Esophagus (tissue), 2 donors: Measurements from ENCODE around the gene TRIP13. TPM values are rescaled to one million over a fixed set of nuclear protein-coding genes. Genes with fewer than 3 reads are reported as not detected.
"Not testable (repeated sequence)": the region's sequence is repeated elsewhere in the genome, so short reads cannot be mapped to it uniquely, and the experiment has no call there.

Experiments
- H3K27ac ChIP-seq, 2 donors: one replicate each; pipeline ENCODE4 v1.5.1; 2013; ENCODE audit warnings: low read depth in 2 of 2, mild to moderate bottlenecking in 2 of 2, inconsistent platforms in 1 of 2, low read length in 1 of 2, moderate library complexity in 1 of 2
- H3K27me3 ChIP-seq, 2 donors: one replicate each; pipeline ENCODE4 v1.6.1; 2013; ENCODE audit warnings: low read length in 2 of 2, control low read depth in 1 of 2, mild to moderate bottlenecking in 1 of 2; ENCODE audit not compliant: insufficient read depth in 2 of 2, control insufficient read depth in 1 of 2
- H3K36me3 ChIP-seq, 2 donors: one replicate each; pipeline ENCODE4 v1.6.1; 2013; ENCODE audit warnings: low read length in 1 of 2; ENCODE audit not compliant: control insufficient read depth in 2 of 2, insufficient read depth in 2 of 2
- H3K4me1 ChIP-seq, 2 donors: one replicate each; pipeline ENCODE4 v1.6.1; 2013; ENCODE audit warnings: low read length in 1 of 2; ENCODE audit not compliant: control insufficient read depth in 2 of 2, insufficient read depth in 2 of 2
- H3K4me3 ChIP-seq, 2 donors: one replicate each; pipeline ENCODE4 v1.5.1; 2013; ENCODE audit warnings: low read length in 2 of 2, mild to moderate bottlenecking in 2 of 2, low read depth in 1 of 2, moderate library complexity in 1 of 2
- H3K9me3 ChIP-seq, 2 donors: one replicate each; pipeline ENCODE4 v1.6.1; 2013; ENCODE audit warnings: mild to moderate bottlenecking in 2 of 2, low read depth in 1 of 2, low read length in 1 of 2, moderate library complexity in 1 of 2; ENCODE audit not compliant: control insufficient read depth in 2 of 2, insufficient read depth in 1 of 2
- WGBS, 2 donors: extraction: QIAGEN DNeasy Blood & Tissue Kit; methylation state at CpG; one replicate each; pipeline ENCODE4 v1.1.7; 2013; 5-methylcytosine and 5-hydroxymethylcytosine counted together
- polyA plus RNA-seq, 2 donors: library from polyadenylated mRNA; stranded (reverse); fragments of 200-250 nt; gene quantifications; one replicate each; pipeline ENCODE4 v1.2.3, GENCODE V29; 2013
- donor health status: healthy with polysubstance abuse.
- donor health status: Bipolar disorder and iron deficiency.

Gene TRIP13
- polyA plus RNA-seq, 2 donors = 4.3 to 6.6 TPM

- Histone ChIP-seq H3K27ac (no peak overlapping the region), H3K9me3 (no peaks in the 10 kb centered on the region), H3K4me1 (peaks cover 0 to 2% of the 10 kb centered on the region in 2 donors), H3K27me3 (no peaks in the 10 kb centered on the region), H3K36me3 (no peaks in the 10 kb centered on the region), H3K4me3 (no peak overlapping the region)
- WGBS, 2 donors = 78 to 80% methylated on average over 7 of the region's 7 CpGs
Measured at GRCh38 chr5:939368-939767, 46.7 kb downstream of the TRIP13 start.

GRCh38 chr5:940741-941140 lies 48.1 kb downstream of the TRIP13 start:
- H3K4me3 ChIP-seq, H3K4me1 ChIP-seq, H3K27ac ChIP-seq, H3K36me3 ChIP-seq, H3K9me3 ChIP-seq, H3K27me3 ChIP-seq: not testable (repeated sequence)
- 83 to 89% methylated on average over 2 of the region's 2 CpGs for WGBS, 2 donors

- H3K27ac ChIP-seq = no peak overlapping the region
- H3K27me3 ChIP-seq = no peaks in the 10 kb centered on the region
- H3K4me1 ChIP-seq = peaks cover 0 to 2% of the 10 kb centered on the region in 2 donors
- H3K9me3 ChIP-seq = no peaks in the 10 kb centered on the region
- H3K36me3 ChIP-seq = no peaks in the 10 kb centered on the region
- 82 to 83% methylated on average over 11 of the region's 11 CpGs for WGBS, 2 donors
- H3K4me3 ChIP-seq = no peak overlapping the region
Measured at GRCh38 chr5:943201-943917, 50.7 kb downstream of the TRIP13 start.

GRCh38 chr5:943918-944620 lies 51.4 kb downstream of the TRIP13 start:
- WGBS, 2 donors = 69% methylated on average over 7 of the region's 7 CpGs
- no peak overlapping the region for H3K27ac ChIP-seq
- no peaks in the 10 kb centered on the region for H3K27me3 ChIP-seq

GRCh38 chr5:944621-944927 lies 51.9 kb downstream of the TRIP13 start:
- Histone ChIP-seq H3K36me3 (no peaks in the 10 kb centered on the region), H3K4me3 (no peak overlapping the region), H3K4me1 (peaks cover 0 to 2% of the 10 kb centered on the region in 2 donors), H3K9me3 (no peaks in the 10 kb centered on the region), H3K27me3 (no peaks in the 10 kb centered on the region), H3K27ac (no peak overlapping the region)
- 84% methylated on average over 6 of the region's 6 CpGs for WGBS, 2 donors

More at GRCh38 chr5:943918-944620, 51.4 kb downstream of the TRIP13 start:
- Histone ChIP-seq H3K4me1 (peaks cover 0 to 2% of the 10 kb centered on the region in 2 donors), H3K9me3 (no peaks in the 10 kb centered on the region), H3K4me3 (no peak overlapping the region), H3K36me3 (no peaks in the 10 kb centered on the region)

GRCh38 chr5:944992-945685 lies 52.5 kb downstream of the TRIP13 start:
- WGBS, 2 donors = 70 to 82% methylated on average over 12 of the region's 12 CpGs
- Histone ChIP-seq H3K36me3 (no peaks in the 10 kb centered on the region), H3K4me1 (peaks cover 0 to 2% of the 10 kb centered on the region in 2 donors), H3K27ac (no peak overlapping the region), H3K9me3 (no peaks in the 10 kb centered on the region), H3K27me3 (no peaks in the 10 kb centered on the region), H3K4me3 (no peak overlapping the region)

- Histone ChIP-seq H3K9me3 (no peaks in the 10 kb centered on the region), H3K27me3 (peaks cover 0 to 3% of the 10 kb centered on the region in 2 donors), H3K27ac (no peak overlapping the region), H3K36me3 (no peaks in the 10 kb centered on the region), H3K4me3 (no peak overlapping the region), H3K4me1 (peaks cover 0 to 2% of the 10 kb centered on the region in 2 donors)
- 25 to 29% methylated on average over 24 of the region's 24 CpGs for WGBS, 2 donors
Measured at GRCh38 chr5:945691-946551, 53.2 kb downstream of the TRIP13 start.

- H3K9me3 ChIP-seq = peaks cover 0 to 5% of the 10 kb centered on the region in 2 donors
- H3K27ac ChIP-seq = no peak overlapping the region
- peaks cover 0 to 3% of the 10 kb centered on the region in 2 donors for H3K27me3 ChIP-seq
- H3K4me3 ChIP-seq = no peak overlapping the region
- H3K4me1 ChIP-seq = peaks cover 0 to 2% of the 10 kb centered on the region in 2 donors
- 73 to 77% methylated on average over 30 of the region's 30 CpGs for WGBS, 2 donors
- H3K36me3 ChIP-seq = no peaks in the 10 kb centered on the region
Measured at GRCh38 chr5:946720-947625, 54.3 kb downstream of the TRIP13 start.
